NCI-H524 (cell line): ENCODE data around the gene SDC3.
A peak's percentile ranks its signal among the peaks of the same experiment; 100 is the strongest.

Experiments
- DNase-seq, 2 experiments: peaks; one replicate each; lab custom pipeline; 2025; lab: John Stamatoyannopoulos, UW

SDC3 gene

DNA sequence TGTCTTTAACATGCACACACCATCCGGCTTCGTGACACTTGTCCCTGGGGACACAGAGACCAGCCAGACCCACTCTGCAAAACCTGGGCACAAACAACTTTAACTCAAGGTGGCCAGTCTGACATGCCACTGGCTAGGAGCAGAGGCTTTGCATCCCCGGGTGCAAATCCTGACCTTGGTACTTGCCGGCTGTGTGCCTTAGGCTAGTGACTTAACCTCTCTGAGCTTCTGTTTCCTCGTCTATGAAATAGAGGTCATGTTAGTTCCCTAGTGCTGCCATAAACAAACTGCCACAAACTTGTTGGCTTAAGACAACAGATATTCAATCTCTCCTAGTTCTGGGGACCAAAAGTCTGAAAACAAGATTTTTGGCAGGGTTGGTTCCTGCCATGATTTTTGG is 60.4 kb downstream of the SDC3 start:
- no peak for DNase-seq

DNA sequence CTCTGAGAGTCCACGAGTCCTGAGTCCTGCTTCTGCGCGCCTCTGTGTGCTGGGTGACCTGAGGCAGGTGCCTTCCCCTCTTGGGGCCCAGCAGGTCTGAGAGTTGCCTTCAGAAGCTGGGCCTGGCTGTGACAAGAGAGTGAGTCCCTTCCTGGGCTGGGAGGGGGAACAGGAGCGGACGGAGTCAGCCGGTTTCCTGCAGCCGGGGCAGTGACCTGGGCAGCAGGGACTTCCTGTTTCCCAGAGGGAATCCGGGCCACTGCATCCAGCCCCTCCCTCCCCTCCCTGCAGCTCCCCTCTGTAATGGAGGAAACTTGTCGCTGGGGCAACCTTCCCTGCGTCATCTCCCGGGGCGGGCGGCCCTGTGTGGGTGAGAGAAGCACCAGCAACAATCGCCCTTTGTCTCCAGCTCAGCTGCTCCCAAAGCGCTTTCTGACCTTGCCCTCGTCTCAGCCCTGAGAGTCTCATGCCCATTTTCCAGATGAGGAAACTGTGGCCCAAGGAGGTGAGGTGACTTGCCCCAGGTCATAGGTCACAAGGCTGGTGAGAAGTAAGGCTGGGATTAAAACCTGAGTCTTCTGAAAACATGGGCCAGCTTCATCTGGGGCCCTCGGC is 61.1 kb downstream of the SDC3 start:
- DNase-seq = no peak

DNA sequence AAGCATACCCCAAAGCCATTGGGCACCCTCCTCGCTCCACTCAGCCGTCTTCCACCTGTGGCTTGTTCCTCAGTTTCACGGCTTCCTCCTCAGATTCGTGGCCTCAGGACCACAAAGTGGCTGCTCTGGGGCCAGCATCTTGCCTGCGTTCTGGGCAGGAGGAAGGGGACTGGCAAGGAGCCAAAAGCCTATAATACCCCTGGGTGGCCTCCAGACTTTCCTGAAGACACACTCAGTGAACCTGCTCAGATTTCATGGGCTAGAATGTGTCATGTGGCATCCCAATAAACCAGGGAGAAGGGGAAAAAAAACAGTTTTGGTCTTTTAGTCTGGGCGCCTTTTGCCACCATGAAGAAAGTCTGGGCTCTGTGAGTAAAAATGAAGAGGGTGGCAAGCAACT is 62.0 kb downstream of the SDC3 start:
- no peak for DNase-seq

DNA sequence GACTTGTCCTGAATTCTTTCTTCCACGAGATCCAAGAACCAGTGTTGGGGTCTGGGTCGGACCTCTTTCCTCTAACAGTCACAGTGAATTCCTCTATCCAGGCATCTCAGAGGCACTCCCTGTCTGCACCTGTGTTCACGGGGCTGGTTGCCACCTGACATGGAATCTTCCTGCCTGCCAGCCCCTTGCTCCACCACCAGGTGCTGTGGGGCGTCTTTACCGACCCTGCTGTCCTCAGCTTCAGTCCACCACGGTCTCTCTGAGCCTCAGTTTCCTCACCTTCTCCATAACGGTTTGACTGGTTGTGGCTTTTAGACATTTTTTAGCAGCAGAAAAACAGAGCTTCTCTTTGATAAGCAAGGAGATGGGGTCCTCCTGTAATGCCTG is 62.7 kb downstream of the SDC3 start:
- no peak for DNase-seq

DNA sequence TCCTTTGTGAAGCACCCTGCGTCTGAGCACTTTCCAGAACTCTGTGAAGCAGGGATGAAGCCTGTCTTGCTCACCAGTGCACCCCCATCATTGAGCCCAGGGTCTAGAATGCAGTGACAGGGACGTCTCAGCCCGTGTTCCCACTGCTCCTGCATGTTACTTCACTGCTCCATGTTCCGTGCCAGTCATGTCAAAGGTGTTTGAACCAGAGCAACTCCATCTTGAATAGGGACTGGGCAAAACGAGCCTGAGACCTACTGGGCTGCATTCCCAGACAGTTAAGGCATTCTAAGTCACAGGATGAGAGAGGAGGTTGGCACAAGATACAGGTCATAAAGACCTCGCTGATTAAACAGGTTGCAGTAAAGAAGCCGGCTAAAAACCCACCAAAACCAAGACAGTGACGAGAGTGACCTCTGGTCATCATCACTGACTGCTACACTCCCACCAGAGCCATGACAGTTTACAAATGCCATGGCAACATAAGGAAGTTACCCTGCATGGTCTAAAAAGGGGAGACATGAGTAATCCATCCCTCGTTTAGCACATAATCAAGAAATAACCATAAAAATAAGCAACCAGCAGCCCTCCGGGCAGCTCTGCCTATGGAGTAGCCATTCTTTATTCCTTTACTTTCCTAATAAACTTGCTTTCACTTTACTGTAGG is 63.2 kb downstream of the SDC3 start:
- no peak for DNase-seq

DNA sequence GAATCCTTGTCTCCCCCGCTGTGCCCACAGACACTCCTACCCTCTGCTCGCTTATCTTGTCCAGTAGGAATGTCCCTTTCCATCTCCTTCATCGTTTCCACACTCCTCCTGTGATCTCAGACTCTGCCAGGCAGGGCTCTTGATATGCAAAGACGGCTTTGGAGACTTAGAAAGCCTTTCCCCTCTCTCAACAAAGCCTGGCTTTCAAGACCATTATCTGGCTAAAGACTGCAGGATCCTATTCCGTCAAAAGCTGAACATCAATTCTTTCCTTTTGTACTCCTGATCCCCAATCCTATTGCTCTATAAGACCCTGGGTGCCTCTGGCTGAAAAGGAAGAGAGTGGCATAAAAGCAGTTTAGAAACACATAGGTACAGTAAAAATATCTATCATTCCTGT is 63.9 kb downstream of the SDC3 start:
- no peak for DNase-seq

DNA sequence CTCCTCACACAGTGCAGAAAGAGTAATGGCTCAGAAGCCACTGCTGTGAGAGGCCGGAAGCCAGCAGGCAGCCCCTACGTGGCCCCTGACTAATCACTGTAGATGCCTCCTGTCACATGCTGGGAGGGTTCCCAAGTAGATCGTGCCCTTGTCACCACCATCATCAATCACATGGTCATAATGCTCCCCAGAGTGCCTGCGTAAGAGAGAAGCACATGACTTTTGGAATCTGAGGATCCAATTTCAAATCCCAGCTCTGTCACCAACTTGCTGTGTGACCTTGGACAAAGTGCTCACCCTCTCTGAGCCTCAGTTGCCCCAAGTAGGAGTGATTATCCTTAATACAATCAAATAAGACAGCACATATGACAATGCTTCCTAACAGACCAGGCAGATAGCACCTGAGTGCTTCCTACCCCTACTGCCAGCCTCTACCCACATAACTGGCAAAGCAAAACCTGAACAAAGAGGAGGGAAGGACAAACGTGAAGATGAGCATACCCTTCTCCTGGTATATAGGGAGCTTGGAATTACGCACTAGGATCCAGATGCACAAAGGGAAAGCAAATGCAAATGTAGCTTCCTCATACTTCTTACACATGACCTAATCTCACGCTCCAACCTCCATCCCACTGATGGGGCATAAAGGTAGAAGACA is 65.7 kb downstream of the SDC3 start:
- no peak for DNase-seq

DNA sequence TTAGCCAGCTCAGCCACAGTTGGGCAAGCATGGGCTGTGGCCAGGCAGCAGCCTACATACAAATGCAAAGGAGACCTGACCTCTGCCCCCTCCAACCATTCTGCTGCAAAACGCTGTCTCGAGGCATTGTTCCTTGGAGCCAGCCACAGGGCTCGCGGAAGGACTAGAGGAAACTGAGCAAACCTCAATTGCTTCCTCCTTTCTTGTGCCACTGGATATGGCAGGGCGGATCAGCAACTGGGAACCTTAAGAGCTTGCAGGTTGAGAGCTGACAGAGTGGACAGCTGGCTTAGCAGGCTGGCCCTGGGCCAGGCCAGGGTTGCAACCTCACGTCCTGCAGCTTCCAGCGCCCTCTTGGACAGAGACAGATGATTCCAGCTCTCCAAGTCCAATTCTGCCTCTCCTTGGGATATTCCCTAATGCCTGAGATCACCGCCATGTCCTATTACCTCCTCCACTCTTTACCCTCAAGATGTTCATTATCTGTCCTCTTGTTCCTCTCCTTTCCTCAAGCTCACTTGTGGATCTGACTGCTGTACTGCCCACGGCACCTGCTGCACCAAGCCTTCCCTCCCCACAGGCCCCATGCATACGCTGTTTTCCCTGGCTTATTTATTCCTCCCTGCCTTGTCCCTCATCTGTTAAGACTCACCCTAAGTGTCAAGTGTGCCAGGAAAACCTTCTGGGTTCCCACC is 67.5 kb downstream of the SDC3 start:
- DNase-seq = peak in 1 of 2 experiments; percentile 11

DNA sequence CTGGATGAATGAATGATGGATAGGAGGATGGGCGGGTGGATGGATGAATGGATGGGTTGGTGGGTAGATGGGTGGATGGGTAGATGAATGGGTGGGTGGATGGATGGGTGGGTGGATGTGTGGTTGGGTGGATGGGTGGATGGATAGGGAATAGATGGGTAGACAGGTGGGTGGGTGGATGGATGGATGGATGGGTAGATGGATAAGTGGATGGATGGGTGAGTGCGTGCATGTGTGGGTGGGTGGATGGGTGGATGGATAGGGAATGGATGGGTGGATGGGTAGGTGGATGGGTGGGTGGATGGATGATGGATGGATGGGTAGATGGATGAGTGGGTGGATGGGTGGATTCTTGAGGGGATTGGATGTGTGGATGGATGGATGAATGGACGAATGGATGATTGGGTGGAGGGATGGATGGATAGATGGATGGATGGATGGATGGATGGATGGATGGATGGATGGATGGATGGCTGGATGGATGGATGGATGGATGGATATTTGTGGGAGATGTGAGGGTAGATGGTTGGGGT is 68.7 kb downstream of the SDC3 start:
- DNase-seq = no peak

DNA sequence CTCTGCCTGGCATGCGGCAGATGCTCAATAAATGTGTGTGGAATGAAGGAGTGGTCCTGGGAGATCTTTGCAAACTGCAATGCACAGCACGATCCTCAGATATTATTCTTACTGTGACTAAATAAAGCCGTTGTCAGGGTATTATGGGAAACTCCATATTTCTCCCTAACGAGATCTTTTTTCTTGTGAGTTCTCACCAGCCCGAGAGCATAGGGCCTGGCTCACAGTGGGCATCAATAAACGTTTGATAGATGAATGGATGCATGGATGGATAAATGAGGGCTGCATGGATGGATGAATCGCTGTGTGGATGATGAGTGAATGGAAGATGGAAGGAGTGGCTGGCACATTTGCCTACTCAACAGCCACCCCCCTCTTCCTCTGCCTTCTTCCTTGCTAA is 69.6 kb downstream of the SDC3 start:
- DNase-seq = no peak

DNA sequence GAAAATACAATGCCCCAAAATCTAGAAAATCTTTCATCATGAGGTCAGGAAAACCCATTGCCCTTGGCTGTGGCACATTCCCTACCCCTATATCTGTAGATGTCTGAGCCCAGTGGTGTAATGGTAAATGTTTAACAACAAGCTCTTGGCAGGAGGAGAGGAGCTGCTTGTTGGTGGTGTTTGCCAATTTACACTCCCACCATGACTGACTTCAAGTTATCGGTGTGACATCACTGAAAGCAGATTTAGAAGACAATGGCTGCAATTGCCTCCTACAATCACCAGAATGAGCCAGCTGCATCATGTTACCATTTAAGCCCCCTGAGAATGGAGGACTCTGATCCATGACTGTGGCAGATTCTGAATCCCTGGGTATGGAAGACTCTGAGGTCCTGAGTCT is 70.9 kb downstream of the SDC3 start:
- DNase-seq = no peak

DNA sequence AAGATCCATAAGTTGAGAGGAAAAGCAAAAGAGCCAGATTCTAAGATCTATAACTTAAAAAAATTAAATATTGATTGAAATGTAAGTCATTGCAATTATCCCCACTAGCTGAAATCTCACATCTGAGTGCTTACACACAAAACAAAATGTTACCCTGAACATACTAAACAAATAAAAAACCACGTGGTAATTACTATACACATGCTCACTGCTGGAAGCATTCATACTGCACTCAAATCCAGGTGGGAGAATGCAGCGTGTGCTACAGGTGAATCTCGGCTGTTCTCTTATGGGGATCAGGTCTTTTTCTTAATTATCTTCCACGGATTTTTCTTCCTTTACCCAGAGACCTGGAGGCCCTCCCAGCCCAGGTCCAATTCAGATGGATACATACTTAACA is 74.3 kb downstream of the SDC3 start:
- DNase-seq = no peak

DNA sequence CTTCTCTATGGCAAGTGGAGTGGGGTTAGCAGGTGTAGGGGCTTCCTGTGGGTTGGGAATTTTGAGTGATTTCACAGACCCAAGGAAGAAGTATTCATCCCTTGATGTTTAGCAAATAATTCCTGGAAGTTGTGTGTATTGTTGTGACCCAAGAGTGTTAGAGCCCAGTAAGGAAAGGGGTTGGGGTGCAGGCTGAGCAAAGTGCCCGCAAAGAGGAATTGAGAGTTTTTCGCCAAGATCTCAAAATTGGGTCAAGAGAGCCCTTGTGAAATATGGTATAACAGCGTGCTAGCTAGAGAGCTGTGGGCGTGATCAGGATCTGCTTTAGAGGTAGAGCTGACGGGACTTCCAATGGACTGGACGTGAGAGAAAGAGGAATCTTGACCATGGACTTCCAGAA is 78.0 kb downstream of the SDC3 start:
- DNase-seq = no peak

DNA sequence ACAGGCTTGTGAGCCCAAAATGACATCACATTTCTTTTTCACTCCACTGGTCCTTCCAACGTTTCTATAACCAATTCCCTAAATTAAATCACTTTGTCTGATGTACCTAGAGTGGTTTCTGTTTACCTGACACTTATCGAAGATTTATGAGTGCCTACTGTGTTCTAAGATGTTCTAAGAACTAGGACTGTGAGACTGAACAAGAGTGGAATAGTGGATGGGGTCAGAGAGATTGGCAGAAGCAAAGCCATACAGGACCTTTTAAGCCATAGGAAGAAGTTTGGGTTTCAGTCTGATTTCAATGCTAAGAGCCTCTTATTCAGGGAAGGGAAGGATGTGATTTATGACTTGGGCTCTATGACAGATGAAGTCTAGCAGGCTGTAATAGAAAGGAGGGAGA is 78.7 kb downstream of the SDC3 start:
- no peak for DNase-seq

DNA sequence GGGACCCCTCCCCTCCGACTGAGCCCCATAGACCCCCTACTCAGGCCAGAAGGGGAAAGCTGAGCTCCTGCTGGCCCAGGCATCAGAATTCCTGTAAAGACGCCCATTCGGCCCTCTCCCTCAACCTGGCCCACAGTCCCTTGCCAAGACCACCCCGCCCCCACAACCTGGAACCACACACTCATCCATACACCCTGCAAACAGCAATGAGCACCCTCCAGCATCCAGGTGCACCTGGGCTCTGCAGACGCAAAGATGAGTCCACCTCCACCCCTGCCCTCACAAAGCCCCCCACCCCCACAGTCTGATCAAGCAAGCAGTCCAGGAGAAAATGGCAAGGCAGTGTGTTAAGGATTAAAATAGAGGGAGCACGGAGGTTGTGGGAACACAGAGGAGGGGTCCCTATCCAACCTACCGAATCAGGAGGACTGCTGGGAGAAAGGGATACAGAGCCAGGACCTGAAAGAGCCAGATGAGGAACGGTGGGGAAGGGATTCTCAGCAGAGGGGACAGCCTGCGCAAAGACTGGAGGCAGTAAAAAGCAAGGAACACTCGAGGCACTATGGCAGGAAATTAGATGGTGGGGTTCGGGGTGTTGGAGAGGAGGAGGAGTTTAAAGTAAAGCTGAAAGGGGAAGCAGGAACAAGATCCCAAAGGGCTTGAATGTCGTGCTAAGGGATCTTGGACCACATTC is 83.7 kb downstream of the SDC3 start:
- DNase-seq = no peak

DNA sequence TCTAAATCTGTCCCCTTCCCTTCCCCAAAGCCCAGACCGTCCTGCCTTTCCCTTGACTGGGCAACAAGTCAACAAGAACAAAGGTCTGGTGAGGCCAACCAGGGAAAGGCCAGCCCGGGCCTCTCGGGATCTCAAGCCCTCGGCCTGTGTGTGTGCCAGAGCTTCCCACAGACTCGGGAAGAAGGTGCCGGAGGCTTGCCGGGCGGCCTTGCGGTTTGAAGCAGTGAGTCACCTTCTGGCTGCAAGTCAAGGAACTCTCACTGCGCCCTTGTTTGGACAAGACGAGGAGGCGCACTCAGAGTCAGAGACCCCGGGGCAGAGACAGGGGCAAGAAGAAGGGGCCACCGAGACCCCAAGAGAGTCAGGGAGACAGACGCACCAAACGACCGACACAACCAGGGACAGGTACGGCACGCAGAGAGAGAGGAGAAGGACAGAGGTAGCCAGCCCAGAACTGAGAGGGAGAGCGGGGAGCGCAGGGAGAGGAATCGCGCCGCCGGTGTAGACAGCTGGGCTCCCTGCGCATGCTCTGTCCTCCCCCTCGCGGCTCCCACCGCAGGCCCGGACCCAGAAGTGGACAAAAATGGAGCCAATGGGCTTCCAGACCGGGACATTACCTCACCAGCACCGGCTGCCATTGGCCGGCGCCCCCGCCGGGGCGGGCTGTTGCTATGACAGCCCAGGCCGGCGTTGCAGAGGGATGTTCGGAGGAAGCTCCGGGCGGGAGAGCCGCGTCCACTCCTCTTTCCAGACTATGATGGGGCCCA is 84.4 kb downstream of the SDC3 start:
- peak; percentile 86 to 95 for DNase-seq

DNA sequence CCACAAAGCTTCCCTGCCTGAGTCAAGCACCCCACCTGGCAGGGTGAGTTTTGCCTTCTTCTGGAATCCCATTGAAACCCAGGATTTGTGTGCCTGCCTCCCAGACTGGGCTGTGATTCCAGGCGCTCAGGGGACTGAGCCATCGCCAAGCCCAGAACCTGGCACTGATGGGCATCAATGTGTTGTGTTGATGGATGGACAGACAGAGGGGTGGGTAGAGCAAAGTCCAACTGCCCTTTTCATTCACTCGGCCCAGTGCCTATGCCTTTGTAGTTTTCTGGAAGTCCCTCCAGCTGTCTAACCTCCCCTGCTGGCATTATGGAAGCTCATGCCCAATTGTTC is 85.0 kb downstream of the SDC3 start:
- no peak for DNase-seq

DNA sequence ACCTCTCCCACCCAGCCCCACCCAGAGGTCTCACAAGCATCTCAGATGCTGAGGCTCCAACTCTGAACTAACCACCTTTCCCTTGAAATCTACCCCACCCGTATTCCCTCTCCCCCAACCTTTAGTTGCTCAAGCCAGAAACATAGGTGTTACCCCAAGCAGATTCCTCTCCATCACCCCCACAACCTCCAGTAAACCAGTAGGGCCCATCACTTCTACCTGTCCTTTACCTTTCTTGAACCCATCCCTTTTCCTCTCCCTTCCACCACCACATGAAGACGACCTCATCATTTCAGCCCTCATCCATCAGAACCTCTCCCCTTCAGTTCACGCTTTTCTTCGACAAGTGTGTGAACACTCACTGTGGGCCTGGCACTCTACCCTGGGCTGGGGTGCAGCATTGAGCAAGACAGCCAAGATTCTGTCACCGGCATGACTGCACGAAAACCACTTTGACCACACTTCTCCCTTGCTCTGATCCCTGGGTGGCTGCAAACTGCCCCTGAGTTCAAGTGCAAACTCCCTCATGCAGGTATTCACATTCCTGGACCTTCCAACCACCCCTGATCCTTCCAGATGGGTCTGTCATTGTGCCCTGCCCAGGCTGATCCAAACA is 85.5 kb downstream of the SDC3 start:
- no peak for DNase-seq

DNA sequence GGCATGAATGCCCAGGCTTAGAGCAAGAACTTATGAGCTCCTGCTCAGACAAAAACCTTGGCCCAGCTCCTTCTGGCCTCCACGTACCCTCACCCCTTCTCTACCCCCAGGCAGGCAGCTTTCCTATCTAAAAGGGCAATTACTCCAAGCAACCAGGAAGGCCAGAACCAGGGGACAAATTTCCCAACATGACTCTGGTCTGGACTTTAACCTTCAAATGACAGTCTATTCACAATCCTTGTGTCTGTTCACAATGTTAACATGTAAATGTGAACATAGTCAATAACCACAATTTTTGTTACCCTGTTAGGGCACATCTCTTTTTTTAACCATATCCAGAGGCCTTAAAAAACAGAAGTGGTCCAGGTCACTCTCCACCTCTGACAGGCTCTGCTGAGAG is 86.6 kb downstream of the SDC3 start:
- DNase-seq = no peak

DNA sequence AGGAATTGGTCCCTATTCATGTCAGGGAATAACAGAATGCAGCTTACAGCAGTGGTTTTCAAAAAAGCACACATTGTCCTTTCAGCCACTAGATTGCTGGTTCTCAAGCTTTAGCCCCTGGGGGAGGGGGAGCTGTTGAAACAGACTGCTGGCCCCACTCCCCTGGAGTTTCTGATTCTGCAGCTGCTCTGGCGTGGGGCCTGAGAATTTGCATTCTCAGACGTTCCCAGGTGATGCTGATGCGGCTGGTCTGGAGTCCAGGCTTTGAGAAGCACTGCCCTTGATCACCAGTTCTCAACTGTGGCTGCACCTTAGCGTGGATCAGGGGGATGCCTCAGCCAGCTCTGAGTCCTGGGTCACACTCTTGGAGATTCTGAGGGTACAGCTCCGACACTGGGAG is 88.3 kb downstream of the SDC3 start:
- no peak for DNase-seq
